Astrocyte (in vitro differentiated cells and primary cell): ENCODE measurements around the gene HELLS.

Source experiments
- EZH2 ChIP-seq: IDR thresholded peaks from 2 replicates; pipeline ENCODE4 v1.6.1; 2012; ENCODE audit warnings: mild to moderate bottlenecking, low read length, inconsistent platforms; ENCODE audit not compliant: insufficient read depth
- TF ChIP-seq, protein P1 (sequence below): IDR thresholded peaks from 2 replicates; pipeline ENCODE4 v1.5.1; 2011; ENCODE audit warnings: low read depth, mild to moderate bottlenecking, inconsistent platforms, low read length, moderate library complexity; ENCODE audit not compliant: insufficient read depth

DNA sequence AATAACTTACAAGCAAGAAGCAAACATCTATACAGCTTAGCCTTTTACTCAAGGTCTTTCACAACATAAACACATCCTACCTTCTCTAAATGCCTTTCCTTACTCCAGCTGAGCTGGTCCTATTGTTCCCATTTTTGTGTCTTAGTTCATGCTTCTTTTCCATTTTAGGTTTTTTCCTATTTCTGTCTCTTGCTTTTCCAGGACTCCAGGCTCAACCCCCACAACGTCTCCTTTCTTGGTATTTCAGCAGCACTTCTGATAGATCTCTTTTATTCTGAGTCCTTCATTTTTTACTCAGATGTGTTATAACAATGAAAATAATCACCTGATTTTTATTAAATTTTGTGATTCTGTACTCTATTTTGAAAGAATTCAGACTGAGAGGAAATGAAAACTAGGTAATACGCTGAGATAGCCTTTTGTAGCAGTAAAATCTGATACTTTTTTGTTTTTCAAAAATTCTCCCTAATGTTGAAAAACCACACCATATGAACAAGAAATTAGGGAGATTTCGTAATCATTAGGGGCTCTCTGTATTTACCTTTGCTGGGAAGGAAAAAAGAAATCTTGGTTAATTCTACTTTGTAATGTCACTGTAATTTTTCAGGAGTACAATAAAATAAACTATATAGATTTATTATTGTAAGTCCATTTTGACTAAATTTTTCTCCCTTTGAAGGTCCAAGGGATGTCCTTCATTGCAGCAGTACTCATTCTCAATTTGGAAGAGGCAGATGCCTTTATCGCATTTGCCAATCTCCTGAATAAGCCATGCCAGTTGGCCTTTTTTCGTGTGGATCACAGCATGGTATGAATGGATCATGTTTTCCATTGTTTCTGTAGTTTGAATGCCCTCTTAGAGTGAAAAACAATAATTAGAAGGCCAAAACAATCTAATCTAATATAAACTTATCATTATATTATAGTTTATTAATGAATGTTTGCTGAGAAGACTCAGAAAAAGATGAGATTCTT lies 24.0 kb upstream of the HELLS start:
- TF ChIP-seq, protein P1, sequence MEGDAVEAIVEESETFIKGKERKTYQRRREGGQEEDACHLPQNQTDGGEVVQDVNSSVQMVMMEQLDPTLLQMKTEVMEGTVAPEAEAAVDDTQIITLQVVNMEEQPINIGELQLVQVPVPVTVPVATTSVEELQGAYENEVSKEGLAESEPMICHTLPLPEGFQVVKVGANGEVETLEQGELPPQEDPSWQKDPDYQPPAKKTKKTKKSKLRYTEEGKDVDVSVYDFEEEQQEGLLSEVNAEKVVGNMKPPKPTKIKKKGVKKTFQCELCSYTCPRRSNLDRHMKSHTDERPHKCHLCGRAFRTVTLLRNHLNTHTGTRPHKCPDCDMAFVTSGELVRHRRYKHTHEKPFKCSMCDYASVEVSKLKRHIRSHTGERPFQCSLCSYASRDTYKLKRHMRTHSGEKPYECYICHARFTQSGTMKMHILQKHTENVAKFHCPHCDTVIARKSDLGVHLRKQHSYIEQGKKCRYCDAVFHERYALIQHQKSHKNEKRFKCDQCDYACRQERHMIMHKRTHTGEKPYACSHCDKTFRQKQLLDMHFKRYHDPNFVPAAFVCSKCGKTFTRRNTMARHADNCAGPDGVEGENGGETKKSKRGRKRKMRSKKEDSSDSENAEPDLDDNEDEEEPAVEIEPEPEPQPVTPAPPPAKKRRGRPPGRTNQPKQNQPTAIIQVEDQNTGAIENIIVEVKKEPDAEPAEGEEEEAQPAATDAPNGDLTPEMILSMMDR = no peak
- no peak for TF ChIP-seq EZH2
